GM18498 (cell line): ENCODE data around the gene PCDH9.

ENCODE experiments used
- ATAC-seq: cut with Tn5 transposase; IDR thresholded peaks from one replicate; pipeline ENCODE4 v1.9.1; 2021; ENCODE audit warnings: mild to moderate bottlenecking, moderate library complexity; ENCODE audit not compliant: unreplicated experiment

Gene PCDH9

DNA sequence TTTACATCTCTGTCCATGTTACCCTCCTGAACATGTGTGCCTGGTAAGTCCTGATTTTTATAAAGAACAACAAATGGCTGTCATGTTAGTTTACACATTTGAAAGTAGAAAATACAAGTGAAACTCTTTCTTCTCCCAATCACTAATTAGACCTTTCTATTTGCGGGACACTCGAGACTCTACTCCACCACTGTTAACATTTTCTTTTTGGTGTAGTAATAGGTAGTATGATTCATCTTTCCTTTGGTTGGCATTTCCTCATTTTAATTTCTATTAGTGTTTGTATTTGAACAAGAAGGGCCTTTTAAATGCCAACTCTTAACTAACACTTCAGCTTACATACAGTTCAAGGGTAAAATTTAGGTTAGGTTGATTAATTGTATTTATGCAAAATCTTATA lies 371.1 kb downstream of the PCDH9 start:
- ATAC-seq, result no peak

DNA sequence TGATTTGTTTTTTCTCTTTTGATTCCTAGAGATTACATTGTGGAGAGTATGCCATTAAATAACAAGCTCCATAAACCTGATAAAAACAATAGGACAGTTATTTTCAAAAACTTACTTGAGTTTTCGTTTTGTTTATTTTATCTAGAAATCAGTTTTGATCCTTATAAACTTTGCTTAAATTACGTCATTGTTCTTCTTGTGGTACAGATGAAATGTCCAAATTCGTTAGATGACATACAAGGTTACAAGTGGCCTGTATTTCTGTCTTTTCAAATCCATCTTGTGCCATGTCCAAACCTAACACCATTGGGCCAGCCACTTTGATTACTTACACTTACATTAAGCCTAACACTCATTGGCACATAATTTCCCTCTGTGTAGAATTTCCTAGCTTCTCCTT lies 372.0 kb downstream of the PCDH9 start:
- ATAC-seq, result no peak

DNA sequence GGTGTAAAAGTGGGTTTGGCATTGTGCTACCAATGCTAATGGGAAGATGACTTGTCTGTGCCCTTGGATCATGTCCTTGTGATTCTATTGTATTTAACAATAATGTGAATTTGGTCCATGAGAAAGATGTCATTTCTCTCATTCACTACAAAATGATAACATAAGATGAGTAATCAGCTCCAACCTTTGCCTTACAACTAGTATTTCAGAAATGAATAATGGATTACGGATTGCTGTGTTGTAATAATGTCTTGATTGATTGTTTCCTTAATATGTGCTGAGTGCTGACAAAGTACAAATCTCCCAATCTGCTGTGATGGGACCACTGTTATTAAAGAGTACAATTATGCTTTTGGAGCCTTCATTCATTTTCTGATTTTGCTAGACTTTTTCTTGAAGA lies 375.0 kb downstream of the PCDH9 start:
- no peak for ATAC-seq

DNA sequence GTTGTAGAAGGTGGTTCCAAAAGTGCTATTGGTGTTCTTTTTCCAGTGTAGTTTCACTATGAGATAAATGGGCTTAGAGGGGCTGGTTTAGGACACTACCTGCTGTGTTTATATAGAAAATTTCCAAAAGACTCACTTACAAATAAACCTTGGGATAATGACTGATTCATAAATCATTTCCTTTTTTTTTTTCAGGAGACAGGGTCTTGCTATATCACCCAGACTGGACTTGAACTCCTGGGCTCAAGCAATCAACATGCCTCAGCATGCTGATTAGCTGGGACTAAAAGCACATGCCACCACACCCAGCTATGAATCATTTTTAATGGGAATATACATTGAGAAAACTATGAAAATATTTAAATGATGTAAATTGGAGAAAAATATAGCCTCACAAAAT lies 376.6 kb downstream of the PCDH9 start:
- no peak for ATAC-seq

DNA sequence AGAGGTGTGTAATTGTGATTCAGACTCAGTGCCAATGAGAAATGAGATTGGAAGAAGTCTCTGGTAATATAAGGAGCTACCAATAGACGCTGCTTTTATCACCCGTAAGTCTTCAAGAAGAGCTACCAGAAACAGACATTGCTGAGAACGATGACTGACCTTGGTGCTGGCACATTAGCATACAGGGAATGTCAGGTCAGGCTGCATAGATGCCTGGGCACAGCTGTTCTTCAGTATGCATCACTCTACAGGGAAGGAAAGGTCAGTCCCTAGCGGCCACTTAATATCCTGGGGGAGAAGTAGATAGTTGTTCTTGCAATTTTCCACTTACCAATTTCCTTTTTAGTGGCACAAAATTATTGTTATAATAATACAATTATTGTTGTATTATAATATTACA lies 380.4 kb downstream of the PCDH9 start:
- no peak for ATAC-seq

DNA sequence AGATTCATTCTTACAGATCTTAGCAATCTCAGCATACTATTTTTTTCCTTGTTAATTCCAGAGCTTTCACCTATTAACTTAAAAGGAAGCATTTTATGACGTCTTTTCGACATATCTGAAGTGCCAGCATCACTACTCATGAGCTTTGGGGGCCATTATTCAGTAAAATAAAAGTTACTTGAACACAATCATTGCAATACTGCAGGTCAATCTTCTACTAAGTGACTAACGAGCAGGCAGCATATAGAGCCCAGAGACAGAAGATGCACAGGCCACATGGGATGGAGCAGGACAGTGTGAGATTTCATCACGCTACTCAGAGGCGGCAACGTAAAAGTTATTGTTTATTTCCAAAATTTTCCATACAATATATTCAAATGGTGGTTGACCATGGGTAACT lies 382.6 kb downstream of the PCDH9 start:
- no peak for ATAC-seq

DNA sequence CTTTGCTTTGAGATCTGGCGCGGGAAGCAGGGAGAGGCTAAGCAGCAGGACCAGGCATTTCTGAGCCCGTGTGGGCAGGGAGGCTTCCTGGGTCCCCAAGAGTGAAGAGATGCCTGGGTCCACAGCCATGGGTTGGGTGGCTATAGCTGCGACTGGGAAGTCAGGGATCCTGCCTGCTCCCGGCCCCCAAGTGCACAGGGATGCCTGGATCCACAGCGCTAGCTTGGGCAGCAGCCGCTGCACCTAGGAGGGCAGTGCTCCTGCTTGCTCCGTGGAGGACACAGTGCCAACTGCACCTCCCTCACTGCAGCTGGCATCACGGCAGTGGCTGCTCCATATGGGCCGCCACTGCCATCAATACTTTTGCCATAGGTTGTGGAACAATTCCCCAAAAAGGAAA lies 384.7 kb downstream of the PCDH9 start:
- ATAC-seq, result no peak

DNA sequence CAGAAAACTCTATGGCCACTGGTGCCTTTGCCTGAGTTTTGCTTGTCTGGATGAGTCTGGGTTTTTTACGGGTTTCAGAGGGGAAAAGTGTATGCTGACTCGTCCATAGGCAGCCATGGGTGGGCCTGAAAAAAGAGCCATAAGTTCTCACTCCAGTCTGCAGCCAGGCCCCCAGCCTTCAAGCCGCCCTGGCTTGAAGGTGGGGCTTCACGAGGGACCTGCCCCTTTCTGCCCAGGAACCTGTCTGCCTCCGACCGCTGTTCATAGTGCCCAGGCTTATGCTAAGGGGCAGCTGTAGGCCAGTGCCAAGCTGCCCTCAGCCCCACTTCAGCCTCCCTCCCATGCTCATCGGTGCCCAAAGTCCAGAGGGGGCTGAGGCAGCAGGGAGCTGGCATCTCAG lies 385.2 kb downstream of the PCDH9 start:
- no peak for ATAC-seq

DNA sequence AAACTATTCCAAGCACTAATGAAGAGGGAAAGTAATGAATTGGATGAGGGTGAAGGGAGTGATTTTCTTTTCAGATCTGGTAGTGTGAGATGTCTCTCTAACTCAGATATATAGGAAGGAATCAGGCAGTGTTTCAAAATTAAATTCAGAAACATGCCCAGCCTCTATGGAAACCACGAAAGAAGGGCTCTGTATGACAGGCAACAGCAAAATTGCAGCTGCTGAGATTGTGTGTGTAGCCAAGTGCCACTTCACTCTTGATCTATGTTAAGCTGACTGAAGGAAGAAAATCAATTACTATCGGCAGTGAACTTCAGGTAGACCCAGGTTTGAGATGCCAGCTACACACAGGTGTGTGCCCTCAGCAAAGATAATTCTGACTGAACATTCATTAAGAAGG lies 387.4 kb downstream of the PCDH9 start:
- ATAC-seq, result no peak

DNA sequence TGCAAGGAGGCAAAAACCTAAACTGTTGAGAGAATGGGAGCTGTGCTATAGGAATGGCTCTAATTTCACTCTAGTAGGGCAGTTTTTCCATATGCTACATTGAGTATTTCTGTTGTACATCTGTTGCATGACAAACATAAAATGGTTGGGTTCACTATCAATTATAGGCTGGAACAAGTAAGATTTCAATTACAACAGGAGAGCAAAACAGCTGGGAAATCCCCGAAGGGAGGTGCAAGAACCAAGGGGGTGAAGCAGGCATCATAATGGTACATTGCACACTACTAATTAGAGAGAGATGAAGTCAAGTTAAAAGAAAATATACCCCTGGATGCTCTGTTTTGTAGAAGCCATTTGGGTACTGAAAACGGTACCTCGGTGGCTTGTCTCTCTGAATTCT lies 389.5 kb downstream of the PCDH9 start:
- ATAC-seq, result no peak

DNA sequence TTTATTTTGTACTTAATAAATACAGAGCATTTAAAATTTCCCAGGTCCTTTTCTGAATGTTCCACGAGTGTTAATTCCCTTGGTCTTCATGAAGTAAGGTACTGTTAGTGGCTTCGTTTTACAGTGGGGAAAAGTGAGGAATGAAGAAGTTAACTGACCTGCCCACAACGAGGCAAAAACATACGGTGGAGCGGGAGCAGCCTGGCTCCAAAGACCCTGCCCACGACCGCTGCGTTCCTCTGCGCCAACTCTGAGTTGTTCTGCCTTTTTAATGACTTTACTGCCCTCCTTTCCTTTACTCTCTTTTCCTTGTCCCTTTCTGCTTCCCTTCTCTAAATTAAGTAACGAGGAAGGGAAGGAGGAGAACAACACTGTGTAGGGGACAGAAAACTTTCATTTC lies 392.9 kb downstream of the PCDH9 start:
- no peak for ATAC-seq

DNA sequence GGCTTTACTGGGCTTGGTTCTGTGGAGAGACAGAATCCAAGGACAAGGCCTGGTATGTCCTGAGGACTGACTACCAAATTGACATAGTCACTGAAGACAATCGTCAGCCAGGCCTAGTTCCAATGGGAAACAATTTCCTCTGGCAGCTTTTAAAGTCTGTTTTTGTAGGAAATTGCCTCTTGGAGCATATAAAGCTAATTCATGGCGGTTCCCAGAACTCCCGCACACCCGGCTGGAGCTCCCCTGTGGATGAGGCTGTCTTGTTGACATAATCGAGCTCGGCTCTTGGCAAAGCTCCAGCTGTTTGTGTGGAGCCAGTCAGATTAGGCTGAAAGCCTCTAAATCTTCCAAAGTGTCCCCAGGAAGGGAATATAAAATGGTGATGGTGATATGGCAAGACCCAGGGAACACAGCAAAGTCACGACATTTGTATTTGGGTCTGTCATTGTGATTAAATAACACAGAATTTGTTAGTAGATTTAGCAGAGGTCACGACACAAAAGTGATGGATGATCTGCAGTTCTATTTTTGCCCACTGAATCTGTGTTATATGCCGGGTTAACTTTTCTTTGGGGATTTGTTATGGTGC lies 395.0 kb downstream of the PCDH9 start:
- ATAC-seq, result no peak

DNA sequence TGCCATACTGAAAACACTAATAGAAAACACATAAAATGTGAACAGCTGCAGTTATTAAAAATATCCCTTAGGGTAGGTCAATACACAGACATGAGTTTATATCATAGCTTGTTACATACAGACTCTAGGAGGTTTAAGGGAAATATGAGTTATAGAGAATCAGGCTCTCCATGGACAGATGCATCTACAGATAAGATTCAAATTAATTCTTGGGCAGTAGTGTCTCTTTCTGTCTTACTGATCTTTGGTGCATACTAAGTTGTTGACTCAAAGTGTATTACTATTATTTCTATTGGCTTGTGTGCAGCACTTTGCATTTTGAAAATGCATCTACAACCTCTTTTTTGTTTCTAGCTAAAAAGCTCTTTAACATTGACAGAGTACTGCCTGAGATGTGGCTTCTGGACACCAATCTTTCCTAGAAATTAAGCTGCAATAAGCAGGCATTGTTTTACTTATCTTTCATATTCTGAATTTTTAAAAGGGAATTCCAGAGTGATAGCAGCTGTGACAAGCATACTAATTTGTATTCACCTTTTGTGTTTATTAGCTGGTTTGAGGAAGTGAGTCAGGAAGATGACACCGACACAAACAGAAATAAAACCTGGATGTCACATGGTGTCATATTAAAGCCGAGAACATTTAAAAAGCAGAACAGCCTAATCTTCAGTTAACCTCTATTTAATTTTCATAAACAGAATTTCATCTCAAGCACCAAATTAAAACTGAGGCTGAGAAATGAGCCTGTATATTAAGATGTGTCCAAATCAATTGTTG lies 399.0 kb downstream of the PCDH9 start:
- no peak for ATAC-seq

DNA sequence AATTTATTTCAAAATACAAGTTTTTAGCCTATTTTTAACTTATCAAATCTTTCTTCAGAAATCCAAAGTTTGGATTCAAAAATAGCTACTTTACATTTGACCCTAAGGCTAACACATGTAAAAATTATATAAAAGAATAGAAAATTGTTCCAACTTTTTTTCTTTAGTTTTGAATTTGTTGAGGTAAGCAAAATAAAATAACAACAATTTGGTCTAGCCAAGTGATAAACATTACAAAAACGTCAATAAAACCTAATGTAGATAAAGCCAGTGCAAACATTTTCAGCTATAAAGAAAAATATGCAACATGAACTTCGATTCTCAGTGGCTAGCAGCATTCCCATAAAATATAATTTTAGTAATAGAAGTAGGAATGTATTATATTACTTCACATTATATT lies 400.3 kb downstream of the PCDH9 start:
- no peak for ATAC-seq

DNA sequence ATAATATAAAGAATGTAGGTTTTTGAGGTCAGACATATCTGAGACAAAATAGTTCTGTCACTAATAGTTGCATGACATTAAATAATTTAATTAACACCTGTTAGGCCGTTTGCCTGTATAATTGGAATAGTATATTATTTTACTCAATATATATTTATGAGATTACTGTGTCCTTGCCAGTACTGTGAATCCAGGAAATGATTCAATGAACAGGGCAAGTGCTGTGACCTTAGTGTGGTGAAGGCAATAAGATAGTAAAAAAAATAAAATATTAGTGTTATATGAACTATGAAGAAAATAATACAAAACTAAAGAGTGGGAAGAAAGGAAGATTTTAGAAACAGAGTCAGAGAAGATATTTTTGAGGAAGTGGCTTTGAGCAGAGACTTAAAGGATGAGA lies 403.7 kb downstream of the PCDH9 start:
- ATAC-seq, result no peak

DNA sequence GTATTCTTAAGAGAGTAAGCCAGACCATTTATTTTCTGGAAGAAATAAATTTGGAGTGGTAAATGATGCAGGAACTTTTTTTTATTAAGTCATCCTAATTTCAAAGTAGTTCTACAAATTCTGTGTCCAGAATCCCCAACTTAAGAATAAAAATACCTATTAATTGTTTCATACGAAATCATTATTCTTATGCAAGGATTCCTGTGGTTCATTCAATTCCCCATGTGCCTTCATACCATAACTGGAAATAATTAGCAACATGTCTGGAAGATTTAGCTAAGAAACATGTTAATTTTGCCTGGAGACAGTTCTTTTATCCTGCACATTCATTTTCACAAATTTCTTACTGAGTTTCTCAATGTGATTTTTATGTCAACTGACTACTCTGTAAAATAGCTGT lies 408.6 kb downstream of the PCDH9 start:
- ATAC-seq, result no peak

DNA sequence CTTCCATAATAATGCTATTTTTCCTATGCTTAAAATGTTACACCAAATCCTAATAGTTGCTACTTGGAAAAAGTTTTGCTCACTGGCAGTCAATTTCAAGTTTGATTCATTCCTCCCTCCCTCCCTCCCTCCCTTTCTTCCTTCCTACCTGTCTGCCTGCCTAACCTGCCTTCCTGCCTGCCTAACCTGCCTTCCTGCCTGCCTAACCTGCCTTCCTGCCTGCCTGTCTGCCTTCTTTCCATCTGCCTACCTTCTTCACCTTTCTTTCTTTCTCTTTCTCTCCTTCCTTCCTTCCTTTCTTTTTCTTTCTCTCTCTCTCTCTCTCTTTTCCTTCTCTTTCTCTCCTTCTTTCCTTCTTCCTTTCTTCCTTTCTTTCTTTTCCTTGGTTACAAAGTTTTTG lies 418.7 kb downstream of the PCDH9 start:
- no peak for ATAC-seq

DNA sequence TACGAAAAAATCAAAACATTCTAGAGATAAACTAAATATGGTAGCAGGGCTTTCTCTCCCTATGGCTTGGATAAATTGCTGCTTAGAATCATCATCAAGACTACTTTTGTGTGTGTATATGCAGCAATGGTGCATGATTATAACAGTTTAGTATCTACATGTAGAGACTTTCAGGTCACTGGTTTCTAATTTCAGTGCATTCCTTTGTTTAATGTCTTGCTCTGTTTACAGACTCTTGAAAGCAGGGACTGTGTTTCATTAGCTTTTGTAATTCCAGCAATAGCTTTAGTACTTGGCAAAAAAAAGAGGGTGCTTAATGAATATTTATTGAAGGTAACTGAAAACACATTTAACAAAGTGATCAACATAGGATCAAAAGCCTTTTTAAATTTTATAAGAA lies 420.7 kb downstream of the PCDH9 start:
- ATAC-seq, result no peak

DNA sequence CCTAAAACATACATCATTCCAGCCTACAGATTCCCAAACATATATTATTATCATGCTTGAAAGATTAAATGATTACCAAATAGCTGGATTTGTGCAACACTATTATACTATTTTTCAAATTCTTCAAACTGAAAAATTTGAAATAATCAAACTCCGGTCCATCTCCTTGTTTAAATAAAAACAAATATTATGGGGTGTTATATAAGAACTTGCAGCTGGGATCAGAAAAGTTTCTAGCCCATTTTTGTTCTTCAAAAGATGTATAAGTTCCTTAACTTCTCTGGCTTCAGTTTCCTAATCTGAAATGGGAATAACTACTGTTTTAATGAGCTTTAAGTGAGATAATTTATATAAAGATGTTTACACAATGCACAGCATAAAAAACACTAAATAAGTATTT lies 422.9 kb downstream of the PCDH9 start:
- ATAC-seq, result no peak

DNA sequence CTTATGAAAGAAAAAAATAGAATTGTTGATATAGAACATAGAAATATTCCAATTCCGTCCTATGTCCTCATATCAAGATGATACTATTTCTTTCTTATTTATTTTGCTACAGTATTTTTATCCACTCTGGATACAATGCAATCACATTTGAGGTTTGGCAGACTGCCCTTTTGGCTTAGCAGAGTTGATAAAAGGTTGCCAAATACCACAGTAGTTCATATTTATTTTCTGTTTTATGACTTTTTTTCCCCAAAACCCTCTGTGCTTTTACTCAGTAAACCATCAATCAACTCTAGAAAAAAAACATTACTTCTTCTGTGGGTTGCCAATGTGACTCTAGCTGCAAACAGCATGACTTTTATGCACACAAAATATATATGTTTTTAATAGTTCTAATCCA lies 424.5 kb downstream of the PCDH9 start:
- no peak for ATAC-seq

DNA sequence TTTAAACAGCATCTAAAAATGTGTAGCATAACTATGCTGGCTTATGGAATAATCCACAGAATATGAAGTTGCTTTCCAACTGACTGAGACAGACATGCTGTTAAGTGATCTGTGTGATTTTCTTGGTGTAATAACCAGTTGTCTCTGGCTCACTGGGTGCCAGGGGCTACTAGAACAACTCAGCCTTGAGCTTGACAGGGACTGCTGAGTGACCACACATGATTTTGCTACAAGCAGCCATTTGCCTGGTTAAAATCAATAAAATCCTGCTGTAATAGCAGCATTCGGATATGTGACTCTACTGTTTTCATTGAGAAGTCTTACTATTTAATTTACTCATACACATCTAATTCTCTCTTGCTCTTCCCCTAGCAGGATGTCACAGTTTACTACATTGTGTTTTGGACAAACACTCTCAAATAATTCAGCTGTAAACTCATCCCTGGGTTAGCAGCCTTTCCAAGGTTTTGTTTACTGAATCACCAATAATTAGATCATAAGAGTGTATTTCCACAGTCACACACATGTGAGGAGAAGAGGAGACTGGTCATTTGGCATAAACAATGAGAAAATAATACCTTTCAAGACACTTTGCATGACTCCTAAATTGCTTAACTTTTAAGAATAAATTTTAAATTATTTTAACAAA lies 426.2 kb downstream of the PCDH9 start:
- no peak for ATAC-seq

DNA sequence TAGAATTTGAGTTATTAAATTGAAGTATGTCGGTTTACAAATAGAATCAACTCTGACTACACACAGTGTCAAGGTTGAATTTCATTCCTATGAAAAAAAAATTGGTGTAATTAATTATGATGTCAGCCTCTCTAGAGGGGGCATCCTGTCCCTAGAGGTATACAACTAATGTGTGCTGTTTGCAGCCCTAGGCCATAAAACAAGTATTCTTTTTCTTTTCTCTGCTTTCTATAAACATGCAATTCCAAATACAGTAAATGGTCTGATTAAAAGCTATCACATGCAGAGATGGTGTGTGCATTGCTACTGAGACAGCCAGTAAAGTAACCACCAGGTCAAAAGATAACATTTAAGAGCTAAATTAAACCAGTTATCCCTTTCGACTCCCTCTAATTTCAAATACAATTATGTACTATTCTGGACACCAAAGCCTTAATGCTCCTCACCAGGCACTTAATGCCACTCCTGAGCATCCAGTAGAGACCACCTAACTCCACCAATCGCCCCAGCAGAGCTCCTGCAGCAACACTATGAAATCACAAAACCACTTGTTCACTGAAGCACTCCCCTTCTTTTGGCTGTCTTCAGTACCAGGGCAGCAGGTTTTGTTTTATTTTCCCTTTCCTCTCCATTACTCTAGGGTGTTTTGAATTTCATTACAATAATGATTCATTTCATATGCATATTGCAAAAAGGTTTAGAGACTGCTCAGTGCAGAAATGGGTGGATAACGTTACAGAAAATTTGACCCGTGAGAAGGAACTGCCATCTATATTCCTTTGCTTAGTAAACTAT lies 426.9 kb downstream of the PCDH9 start:
- no peak for ATAC-seq
